Mesenteric fat pad (tissue), 1 donor: ENCODE data around the gene PLCB1. TPM values are rescaled to one million over a fixed set of nuclear protein-coding genes. Genes with fewer than 3 reads are reported as not detected.
A peak's percentile ranks its signal among the peaks of the same experiment; 100 is the strongest.

Source experiments
- DNase-seq: peaks from one replicate; pipeline ENCODE4 v3.0.0-alpha.2; 2020; ENCODE audit warnings: low spot score
- total RNA-seq: library from RNA; stranded (reverse); fragmentation: NEBNext Ultra II Directional; extraction: Animal tissue kit (Norgen Biotek cat#: 25700); gene quantifications from one replicate; pipeline ENCODE4 v1.2.1, GENCODE V29; 2021
- donor health status: DM: yes; HTN: yes; CAD: no.

PLCB1 gene
- total RNA-seq, 1 donor from 2014 or later, result 16.9 TPM

- DNase-seq, result no peak
Observed at GRCh38 chr20:8129211-8129976, 2.7 kb upstream of the PLCB1 start.

GRCh38 chr20:8130840-8131526 lies 1.1 kb upstream of the PLCB1 start:
- no peak for DNase-seq

GRCh38 chr20:8132484-8133309 lies 631 bp downstream of the PLCB1 start:
- peak; percentile 89 for DNase-seq

GRCh38 chr20:8133310-8133768 lies 1.3 kb downstream of the PLCB1 start:
- DNase-seq, result no peak

- no peak for DNase-seq
Observed at GRCh38 chr20:8133851-8134451, 1.9 kb downstream of the PLCB1 start.

GRCh38 chr20:8139899-8140298 lies 7.8 kb downstream of the PLCB1 start:
- no peak for DNase-seq

- no peak for DNase-seq
Observed at GRCh38 chr20:8143474-8143873, 11.4 kb downstream of the PLCB1 start.

- DNase-seq, result no peak
Observed at GRCh38 chr20:8144282-8145245, 12.5 kb downstream of the PLCB1 start.

- DNase-seq, result no peak
Observed at GRCh38 chr20:8145246-8146168, 13.4 kb downstream of the PLCB1 start.

- no peak for DNase-seq
Observed at GRCh38 chr20:8147476-8147875, 15.4 kb downstream of the PLCB1 start.

- DNase-seq, result no peak
Observed at GRCh38 chr20:8148501-8148900, 16.4 kb downstream of the PLCB1 start.

GRCh38 chr20:8150591-8150990 lies 18.5 kb downstream of the PLCB1 start:
- DNase-seq, result no peak

- no peak for DNase-seq
Observed at GRCh38 chr20:8151372-8151771, 19.3 kb downstream of the PLCB1 start.

GRCh38 chr20:8152183-8152582 lies 20.1 kb downstream of the PLCB1 start:
- no peak for DNase-seq

GRCh38 chr20:8152847-8153246 lies 20.8 kb downstream of the PLCB1 start:
- DNase-seq, result no peak

- no peak for DNase-seq
Observed at GRCh38 chr20:8153281-8153908, 21.3 kb downstream of the PLCB1 start.

GRCh38 chr20:8154638-8155037 lies 22.6 kb downstream of the PLCB1 start:
- DNase-seq, result no peak

- DNase-seq, result no peak
Observed at GRCh38 chr20:8155229-8155628, 23.2 kb downstream of the PLCB1 start.

GRCh38 chr20:8155812-8156211 lies 23.7 kb downstream of the PLCB1 start:
- no peak for DNase-seq
